Left ventricle myocardium inferior (tissue), 1 donor: ENCODE measurements around the gene C1orf56. TPM values are rescaled to one million over a fixed set of nuclear protein-coding genes. Genes with fewer than 3 reads are reported as not detected.

ENCODE experiments used
- total RNA-seq: library from RNA; stranded (reverse); fragmentation: NEBNext Ultra II Directional; extraction: Animal tissue kit (Norgen Biotek cat#: 25700); gene quantifications from one replicate; pipeline ENCODE4 v1.2.1, GENCODE V29; 2021
- donor health status: DM: no; HTN: yes; CAD: no; lungs with severe emphysema.

The C1orf56 gene
- total RNA-seq, 1 donor from 2014 or later = 7.1 TPM

Other genes starting within 250 kb of the C1orf56 start
- gene CTSK, start 239.5 kb upstream of the C1orf56 start, total RNA-seq = 8.2 TPM
- 26.5 TPM for gene ARNT, start 171.2 kb upstream of the C1orf56 start, total RNA-seq
- gene CTXND2, start 160.6 kb upstream of the C1orf56 start, total RNA-seq = not detected
- 17.2 TPM for gene SETDB1, start 121.4 kb upstream of the C1orf56 start, total RNA-seq
- gene CERS2, start 72.9 kb upstream of the C1orf56 start, total RNA-seq = 78.9 TPM
- gene ANXA9, start 65.5 kb upstream of the C1orf56 start, total RNA-seq = 0.14 TPM
- 44.3 TPM for gene MINDY1, start 40.8 kb upstream of the C1orf56 start, total RNA-seq
- gene PRUNE1, start 39.3 kb upstream of the C1orf56 start, total RNA-seq = 42.8 TPM
- gene BNIPL, start 11.2 kb upstream of the C1orf56 start, total RNA-seq = 0.47 TPM
- gene CDC42SE1, start 11.9 kb downstream of the C1orf56 start, total RNA-seq = 24.8 TPM
- 34.1 TPM for gene MLLT11, start 12.6 kb downstream of the C1orf56 start, total RNA-seq
- 12.2 TPM for gene GABPB2, start 23.0 kb downstream of the C1orf56 start, total RNA-seq
- gene SEMA6C, start 98.9 kb downstream of the C1orf56 start, total RNA-seq = 77.7 TPM
- gene TNFAIP8L2, start 108.9 kb downstream of the C1orf56 start, total RNA-seq = 0.88 TPM
- 12.0 TPM for gene LYSMD1, start 118.2 kb downstream of the C1orf56 start, total RNA-seq
- gene SCNM1, start 118.4 kb downstream of the C1orf56 start, total RNA-seq = 19.4 TPM
- gene TMOD4, start 128.2 kb downstream of the C1orf56 start, total RNA-seq = not detected
- gene VPS72, start 142.4 kb downstream of the C1orf56 start, total RNA-seq = 40.5 TPM
- 28.5 TPM for gene PIP5K1A, start 150.8 kb downstream of the C1orf56 start, total RNA-seq
- 142 TPM for gene PSMD4, start 207.0 kb downstream of the C1orf56 start, total RNA-seq
- 11.2 TPM for gene ZNF687, start 234.5 kb downstream of the C1orf56 start, total RNA-seq